ENCODE measurements around the gene PRPF40B.

The PRPF40B gene

DNA sequence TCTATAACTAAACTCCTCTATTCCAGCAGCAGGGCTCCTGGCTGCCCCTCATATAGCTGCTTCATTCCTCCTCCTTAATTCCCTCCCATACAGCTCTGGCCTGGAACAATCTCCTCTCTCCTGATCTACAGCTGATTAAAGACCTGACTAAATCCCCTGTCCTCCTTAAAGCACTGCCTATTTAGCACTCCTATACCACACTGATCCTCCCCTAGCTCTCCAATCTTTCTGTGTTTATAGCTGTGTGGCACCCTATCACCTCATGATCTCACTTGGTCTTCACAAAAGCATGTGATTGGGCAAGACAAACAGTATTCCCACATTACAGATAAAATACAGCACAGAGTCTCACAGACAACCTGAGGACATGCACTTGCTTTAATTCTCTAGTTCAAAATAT, 66.4 kb downstream of the PRPF40B start:
- FAIRE-seq: no peak

DNA sequence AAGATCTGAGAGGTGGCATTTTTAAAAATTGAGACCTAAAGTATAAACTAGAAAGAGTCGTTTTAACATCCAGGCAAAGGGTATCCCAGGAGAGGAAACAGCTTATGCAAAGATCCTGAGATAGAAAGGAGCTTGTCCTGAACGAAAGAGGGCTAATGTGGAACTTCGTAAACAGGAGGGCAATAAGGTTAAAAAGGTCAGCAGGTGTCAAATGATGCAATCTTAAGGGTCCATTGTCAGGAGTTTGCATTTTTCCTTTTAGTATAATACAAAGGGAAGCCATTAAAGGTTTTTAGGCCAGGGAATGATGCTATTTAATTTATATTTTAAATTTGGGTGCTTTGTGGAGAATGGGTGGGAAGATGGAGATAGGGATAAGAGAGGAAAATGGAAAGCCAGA, 69.5 kb downstream of the PRPF40B start:
- FAIRE-seq: no peak

DNA sequence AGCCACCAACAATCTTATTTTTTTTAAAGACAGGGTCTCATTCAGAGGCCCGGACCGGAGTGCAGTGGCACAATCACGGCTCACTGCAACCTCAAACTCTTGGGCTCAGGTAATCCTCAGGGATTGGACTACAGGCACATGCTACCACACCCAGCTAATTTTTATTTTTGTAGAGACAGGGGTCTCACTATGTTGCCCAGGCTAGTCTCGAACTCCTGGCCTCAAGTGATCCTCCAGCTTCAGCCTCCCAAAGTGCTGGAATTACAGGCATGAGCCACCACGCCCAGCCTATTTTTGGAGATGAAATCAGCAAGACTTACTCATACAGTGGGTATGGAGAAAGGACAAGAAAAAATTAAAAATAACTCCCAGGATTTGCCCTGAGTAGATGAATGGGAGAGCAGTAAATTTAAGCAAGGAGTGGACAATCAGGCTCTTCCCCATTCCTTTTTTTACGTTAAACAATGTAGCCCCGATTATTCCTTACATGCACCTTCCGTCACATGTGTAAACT, 70.6 kb downstream of the PRPF40B start:
- FAIRE-seq: no peak

Measured in A204.1 (cell line).